ENCODE data around the gene SMIM26.
A peak's percentile ranks its signal among the peaks of the same experiment; 100 is the strongest.

SMIM26 gene

GRCh38 chr20:18585134-18585533 is 17.9 kb downstream of the SMIM26 start:
- no peak for DNase-seq (ENCODE audit: low read depth)

DNA sequence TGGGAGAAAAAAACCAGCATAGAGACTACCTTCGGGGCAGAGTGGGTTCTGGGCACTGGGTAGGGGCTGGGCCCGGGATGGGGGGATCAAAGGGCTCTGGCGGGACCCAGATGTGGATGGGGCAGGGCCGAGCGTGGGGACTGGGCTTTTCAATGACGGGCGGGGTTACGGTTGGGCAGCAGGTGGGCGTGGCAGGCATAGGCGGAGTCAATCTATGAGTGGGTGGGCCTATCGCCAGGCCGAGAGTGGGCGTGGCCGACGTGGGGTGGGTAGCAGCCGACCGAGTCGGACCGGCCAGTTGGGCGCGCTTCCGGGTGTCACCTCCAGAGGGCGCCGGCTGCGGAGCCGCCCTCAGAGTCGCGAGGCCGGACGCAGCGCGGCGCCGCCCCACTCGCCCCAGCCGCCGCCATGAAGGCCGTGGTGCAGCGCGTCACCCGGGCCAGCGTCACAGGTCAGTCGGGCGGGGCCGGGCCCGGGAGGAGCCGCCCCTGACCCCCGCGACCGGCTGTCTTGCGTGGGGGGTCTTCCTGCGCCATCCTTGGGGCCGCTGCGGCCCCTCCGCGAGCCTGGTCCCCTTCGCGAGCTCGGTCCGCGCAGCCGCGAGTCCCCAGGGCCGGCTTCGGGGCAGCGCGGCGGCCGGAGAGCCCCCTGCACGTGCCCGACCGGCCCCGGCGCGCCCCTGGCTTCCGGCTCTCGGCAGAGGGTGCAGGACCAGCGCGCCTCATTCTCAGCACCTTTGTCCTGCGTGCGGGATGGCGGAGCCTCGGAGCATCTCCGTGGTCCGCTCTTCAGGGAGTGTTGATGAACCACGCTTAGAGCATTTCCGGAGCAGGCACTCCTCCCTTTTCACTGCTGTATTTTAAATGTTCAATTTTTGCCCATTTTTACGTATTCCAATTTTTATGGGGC is 20.7 kb downstream of the SMIM26 start, which contains the start of gene DTD1:
TSS of gene DTD1 (plus strand) at position 390 of the 909 bp plus-strand sequence. CDS start at position 409, 19 bp downstream.
- DNase-seq (ENCODE audit: low read depth) = peak; percentile 74

- no peak for DNase-seq (ENCODE audit: low read depth)
Measured at GRCh38 chr20:18588574-18588933, 21.3 kb downstream of the SMIM26 start.

GRCh38 chr20:18589941-18590674 is 22.9 kb downstream of the SMIM26 start:
- no peak for DNase-seq (ENCODE audit: low read depth)

DNA sequence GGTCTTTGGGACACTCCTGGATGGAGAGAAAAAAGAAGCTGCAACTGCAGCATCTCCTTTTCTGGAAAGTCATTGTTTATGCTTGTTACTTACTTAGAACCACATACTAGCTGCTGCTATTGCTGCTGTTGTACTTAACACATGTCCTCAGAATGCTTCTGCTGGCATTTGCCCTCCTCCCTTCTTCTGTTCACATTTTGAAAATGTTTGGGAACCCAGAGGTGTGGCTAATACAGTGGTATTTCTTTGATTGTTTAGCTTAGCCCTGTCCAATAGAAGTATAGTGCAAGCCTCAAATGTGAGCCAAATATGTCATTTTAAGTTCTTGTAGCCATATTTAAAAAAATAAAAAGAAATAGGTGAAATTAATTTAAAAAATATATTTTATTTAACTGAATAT is 29.0 kb downstream of the SMIM26 start:
- no peak for DNase-seq (ENCODE audit: low read depth)

DNA sequence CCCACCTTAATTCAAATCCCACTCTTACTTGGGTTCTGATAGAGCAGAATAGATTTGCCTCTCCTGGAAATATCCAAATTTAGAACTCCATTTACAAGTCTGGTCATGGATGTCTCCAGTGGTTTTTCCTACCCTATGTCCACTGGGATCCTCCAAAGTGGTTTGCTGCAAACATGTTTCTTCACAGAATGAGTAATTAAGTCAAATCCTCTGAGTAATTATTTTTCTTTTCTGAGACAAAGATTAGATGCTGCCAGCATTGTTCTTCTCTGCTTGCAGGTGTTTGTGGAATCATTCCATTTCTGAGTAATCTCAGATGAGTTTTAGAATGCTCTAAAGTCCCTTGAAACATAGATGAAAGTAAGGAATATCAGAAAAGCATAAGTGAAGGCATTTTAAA is 42.5 kb downstream of the SMIM26 start:
- no peak for DNase-seq (ENCODE audit: low read depth)

DNA sequence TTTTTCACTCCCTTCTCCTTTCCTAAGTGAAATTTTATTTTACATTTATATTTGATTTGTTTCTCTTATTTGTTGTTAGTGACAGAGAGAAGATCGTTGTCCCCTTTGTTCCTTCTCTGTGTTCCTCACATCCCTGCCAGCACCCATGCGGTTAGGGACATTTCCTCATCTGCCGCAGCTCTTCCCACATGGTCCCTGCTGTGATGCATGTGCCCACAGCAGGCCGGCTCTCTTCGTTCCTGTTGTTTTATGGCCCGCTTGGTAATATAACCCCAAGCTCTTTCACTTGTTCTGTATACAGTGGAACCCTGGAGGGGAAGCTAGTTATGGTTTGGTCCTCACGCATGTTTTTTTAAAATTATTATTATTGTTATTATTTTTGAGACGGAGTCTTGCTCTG is 44.3 kb downstream of the SMIM26 start:
- DNase-seq (ENCODE audit: low read depth) = no peak

- DNase-seq (ENCODE audit: low read depth) = no peak
Measured at GRCh38 chr20:18613553-18613952, 46.3 kb downstream of the SMIM26 start.

- no peak for DNase-seq (ENCODE audit: low read depth)
Measured at GRCh38 chr20:18614244-18614643, 47.0 kb downstream of the SMIM26 start.

DNA sequence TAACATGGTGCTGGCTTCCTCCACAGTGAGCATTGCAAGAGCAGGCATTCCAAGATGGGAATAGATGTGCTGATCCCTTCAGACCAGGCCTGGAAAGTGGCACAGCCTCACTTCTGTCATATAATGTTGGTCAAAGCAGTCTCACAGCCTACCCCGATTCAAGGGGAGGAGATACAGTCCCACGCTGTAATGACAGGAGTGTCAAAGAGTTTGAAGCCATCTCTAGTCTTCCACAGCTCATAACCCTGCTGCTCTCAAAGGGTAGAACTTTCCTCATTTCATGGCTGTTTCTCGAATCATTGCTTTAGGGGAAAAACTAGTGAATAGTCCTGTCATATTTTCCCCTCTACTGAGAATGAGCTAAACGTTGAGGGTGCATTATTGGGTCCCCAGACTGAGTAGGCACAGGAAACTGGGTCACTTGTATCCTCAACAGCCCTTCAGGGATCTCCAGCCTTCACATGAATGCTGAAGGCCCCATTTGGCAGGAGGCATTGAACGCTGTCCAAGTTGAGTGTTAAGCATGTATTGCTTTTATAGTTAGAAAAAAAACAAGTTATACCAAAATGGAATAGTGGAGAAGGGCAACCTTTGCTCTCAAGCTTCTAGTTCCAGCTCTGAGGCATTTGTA is 47.9 kb downstream of the SMIM26 start:
- DNase-seq (ENCODE audit: low read depth) = no peak

Measured in activated T-helper 1 cell treated with Interleukin-2 at 50 U/mL for 16 hours (primary cell).